DLD1 (cell line): Measurements from ENCODE around the gene MRC1.

Experiments used
- in situ Hi-C: cut with HindIII; loops from 2 replicates; pipeline ENCODE4 v1.10.0; 2017; ENCODE audit warnings: low sequenced_read_pairs

Gene MRC1

DNA sequence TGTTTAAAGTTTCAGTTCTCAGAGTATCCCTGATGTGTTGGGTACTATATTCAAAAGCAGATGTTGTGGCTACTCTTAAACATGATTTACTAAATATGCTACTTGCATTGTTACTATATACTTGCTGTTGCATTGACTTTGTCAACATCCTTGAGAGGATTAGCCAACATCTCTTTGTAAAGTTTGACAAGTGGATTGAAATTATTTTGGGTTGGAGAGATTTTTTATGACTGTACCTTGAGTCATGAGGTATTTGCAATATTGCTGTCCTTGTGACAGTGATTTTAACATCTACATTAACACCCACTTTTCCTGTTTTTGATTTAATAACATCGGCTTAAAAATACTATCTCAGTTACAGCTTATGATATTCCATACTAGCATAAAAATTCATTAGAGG is 31.9 kb downstream of the MRC1 start:
- in situ Hi-C loops, result loop anchor here (25.0 kb wide), 1 partner anchor 371 kb away; no protein-coding TSS in a partner anchor

DNA sequence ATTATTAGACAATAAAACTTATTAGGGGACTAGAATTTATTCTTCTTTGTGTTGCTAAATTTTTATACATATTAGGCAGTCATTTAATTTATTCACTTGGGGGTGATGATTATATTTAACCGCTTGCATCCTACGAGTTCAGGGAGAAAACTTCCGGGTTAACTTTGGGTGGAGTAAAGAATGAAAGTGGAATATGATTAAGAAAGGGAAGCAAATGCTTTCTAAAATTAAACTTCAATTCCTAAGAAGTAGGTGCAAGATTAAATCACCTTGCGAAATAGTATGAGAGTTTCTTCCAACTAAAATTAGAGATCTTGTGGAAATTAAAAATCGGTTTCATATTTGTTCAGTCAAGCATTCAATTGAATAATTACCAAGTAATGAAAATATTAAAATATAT is 33.5 kb downstream of the MRC1 start:
- in situ Hi-C loops, result loop anchor here (25.0 kb wide), 1 partner anchor 370 kb away; no protein-coding TSS in a partner anchor

DNA sequence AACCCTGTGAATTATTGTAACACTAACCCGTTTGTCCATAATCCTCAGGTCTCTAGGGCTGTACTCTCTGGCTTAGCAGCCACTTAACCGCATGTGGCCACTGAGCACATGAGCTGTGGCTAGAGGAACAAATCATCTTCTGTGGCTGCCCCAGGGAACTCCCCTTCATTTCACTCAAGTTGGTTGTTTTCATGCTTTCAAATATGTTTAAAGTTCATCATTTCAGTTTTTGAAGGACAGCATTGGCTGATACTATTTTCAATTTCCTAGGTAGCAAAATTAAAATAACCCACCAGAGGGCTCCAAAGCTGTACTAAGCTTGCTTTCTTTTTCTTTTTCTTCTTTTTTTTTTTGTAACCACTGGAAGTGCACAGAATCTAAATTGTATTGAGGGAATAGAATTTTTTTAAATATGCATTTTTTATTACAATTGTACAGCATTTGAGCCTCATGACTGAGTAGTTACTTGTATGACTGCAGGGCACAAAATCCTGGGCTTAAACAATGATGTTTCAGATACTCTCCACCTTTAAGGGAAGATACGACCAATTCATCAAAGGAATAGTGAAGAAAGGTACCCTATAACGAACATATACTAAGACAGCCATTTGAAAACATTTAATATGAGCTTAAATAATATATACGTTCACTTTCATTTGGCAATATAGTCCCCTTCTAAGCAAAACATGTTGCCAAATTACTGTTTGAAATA is 38.6 kb downstream of the MRC1 start:
- in situ Hi-C loops, result loop anchor here (25.0 kb wide), 1 partner anchor 365 kb away; no protein-coding TSS in a partner anchor

DNA sequence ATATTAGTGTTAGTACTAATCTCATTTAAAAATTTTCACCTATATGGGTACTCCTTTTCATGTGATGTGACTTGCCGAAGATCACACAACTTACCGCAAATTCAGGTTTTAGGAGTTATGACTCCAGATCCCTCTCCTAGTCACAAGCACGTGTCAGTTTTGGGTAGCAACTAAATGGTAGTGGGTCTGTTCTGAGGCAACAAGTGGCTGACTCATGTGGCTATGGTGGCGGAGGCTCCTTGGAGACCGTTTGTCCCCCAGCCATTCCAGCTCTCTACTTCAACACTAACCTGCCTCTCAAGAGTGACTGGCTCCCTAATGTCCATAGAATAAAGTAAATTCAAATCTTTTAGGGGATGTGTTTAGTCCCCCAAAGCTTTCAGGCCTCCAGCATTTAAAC is 39.5 kb downstream of the MRC1 start:
- in situ Hi-C loops, result loop anchor here (25.0 kb wide), 1 partner anchor 364 kb away; no protein-coding TSS in a partner anchor

DNA sequence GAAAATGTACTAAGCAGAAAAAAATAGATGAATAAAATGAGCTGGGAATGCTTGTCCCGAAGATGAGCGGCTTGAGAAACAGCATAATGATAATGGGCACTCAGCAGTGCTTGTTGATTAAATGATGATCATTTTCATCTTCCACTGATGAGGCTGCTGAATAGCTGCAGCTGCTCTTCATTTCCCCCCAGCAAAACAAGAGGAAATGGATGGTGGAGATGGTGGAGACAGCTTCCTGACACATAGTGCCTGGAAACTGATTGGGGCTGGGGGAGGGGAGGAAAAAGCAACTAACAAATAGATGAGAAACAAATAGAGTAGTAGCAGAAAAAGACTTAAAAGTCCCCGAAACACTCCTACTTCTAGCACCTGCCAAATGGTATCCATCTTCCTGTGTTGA is 41.4 kb downstream of the MRC1 start:
- in situ Hi-C loops, result no loop called here

DNA sequence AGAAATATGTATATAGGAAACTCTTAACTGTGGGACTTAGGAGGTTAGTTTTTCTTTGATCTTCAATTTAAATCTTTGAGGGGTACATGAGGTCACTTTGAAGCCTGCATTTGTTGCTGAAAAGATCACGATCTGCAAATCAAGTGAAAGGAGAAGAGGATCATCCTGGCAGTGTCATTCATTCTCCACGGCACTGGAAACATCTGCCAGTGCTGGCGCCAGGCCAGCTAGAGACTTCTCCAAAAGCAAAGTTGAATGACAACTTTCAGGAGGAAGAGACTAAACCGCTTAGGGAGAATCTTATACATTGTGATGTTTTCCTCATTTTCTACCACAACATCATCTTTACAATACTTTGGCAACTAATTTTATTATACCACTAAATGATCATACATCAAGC is 42.5 kb downstream of the MRC1 start:
- in situ Hi-C loops, result no loop called here

DNA sequence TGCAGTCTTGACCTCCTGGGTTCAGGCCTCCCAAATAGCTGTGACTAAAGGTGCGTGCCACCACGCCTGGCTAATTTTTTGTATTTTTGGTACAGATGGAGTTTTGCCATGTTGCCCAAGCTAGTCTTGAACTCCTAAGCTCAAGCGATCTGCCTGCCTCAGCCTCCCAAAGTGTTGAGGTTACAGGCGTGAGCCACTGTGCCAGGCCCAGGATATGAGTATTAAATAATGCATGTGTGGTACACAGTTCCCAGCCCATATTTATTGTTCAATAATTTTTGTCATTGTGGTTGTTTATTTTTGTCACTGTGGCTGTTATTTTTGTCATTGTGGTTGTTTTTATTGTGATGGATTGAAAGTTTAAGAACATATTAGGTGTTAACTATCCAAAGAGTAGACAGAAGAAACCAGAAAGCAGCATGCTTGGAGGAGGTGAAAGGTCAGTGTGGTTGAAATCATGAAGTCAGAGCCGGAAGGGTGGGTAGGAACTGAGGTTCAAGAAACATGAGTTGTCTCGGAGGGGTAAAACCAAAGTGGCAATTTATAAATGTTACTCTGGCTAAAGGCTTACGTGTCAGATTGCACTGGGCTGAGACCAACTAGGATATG is 45.0 kb downstream of the MRC1 start:
- in situ Hi-C loops, result no loop called here

DNA sequence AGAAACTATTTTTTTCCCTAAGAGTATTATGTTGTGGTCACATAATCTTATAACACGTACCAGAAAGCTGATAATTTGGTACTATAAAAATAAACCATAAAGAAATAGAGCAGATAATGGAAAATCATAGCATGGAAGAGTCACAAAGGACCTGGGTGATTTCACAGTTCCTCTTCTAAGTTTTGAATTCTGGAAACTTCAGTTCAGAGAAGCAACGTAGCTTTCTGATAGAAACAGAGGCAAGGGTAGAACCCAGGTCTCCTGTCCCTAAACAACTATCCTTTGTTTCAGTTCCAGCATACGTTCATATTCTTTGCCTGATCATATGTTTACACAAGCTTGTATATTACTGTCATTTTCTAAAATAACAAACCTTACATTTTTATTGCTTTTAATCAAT is 47.9 kb downstream of the MRC1 start:
- in situ Hi-C loops, result no loop called here

DNA sequence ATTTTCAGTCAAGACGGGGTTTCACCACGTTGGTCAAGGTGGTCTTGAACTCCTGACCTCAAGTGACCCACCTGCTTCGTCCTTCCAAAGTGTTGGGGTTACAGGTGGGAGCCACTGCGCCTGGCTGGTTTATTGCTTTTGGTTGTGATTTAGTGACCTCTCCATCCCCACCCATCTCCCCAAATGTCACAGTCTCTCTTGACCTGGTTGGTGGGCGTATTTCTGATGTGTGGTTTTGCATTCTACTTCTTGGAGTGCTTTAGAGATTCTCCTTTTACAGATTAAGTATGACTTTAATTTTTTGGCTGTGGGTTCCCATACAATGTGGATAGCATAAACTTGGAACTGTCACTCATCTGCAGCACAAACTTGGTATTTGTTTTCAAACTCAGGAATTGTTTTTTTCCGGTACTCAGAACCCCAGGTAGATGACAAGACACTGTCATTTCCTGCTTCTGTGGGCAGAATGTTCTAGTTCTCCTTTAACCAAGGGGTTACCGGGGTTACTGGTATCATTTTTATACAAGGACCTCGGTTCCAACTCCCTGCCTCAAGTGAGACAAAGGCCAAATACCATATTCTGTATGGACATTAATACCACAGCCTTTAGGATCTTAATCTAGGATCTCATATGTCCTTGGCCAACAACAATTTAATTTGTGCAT is 50.5 kb downstream of the MRC1 start:
- in situ Hi-C loops, result no loop called here

DNA sequence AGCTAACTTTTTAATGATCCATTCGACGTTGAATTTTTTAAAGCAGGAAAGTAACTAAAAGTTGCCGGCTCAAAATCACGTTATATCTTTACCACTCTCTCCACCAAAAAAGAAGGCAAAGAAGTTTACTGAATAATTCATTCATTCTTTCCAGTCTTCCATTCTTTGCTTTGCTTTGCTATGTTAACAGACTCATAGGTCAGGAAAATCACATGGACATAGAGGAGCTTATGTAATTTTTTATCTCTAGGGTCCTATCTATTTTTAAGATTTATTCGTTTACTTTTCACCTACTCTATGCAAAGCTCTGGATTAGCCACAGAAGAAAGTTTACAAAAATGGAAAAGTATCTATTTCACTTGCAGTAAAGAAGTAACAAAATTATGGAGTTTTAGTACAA is 52.6 kb downstream of the MRC1 start:
- in situ Hi-C loops, result no loop called here

DNA sequence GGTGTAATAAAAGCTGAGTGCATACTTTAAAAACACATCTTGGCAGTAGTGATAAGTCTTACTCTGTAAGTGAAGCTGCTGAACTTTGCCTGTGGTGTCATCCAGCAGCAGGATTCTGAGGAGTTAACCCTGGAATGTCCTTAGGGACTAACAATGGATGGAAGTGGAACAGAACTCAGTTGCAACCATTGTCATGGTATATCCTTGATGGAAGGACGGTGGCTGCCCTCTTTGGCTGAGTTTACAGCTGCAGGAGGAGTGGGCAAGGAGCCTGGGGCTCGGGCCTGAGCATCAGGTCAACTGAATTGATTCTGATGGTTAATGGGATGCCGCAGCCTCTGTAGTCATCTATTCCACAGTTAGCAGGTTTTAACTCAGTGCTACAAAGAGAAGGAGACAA is 56.2 kb downstream of the MRC1 start:
- in situ Hi-C loops, result no loop called here

DNA sequence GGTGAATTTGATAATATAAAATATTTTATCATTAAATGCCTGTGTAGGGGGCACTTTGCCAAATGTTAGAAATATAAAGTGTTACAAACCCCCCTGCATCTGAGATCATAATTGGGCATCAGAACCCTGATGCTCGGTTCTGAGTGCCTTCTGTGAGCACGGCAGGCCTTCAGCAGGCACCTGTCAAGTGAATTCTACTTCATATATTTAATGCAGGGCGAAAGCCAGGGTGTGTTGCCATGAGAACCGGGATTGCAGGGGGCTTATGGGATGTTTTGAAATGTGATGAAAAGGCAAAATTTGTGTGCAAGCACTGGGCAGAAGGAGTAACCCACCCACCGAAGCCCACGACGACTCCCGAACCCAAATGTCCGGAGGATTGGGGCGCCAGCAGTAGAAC is 57.2 kb downstream of the MRC1 start:
- in situ Hi-C loops, result no loop called here

DNA sequence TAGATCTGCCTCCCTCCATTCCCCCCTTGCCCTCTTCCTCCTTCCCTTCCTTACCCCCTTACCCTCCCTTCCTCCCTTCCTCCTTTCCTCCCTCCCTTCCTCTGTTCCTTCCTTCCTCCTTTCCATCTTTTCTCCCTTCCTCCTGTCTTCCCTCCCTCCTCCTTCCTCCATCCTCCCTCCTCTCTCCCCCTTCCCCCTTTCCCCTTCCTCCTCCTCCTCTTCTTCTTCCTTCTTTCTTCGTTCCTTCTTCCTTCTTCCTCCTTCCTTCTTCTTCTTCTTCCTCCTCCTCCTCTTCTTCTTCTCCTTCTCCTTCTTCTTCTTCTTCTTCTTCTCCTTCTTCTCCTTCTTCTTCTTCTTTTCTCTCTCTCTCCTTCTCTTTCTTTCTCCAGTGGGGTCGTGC is 57.9 kb downstream of the MRC1 start:
- in situ Hi-C loops, result no loop called here

DNA sequence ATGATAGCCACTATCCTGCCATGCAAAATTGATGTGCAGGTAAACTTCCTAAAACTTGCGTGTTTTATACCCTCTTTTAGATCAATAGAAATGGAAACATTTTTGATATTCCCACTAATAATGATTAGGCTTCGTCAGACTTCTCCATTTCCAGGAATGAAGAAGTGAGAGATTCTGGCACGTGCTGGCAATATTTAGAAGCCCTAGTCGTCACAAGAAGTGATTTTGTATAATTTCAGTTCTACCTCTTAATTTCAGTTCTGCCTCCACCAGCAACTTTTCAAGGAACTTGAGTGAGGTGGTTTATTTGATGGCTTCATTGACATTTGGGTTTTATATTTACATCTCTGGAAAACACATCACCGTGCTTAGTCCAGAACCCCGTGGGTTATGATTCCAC is 61.9 kb downstream of the MRC1 start:
- in situ Hi-C loops, result no loop called here

DNA sequence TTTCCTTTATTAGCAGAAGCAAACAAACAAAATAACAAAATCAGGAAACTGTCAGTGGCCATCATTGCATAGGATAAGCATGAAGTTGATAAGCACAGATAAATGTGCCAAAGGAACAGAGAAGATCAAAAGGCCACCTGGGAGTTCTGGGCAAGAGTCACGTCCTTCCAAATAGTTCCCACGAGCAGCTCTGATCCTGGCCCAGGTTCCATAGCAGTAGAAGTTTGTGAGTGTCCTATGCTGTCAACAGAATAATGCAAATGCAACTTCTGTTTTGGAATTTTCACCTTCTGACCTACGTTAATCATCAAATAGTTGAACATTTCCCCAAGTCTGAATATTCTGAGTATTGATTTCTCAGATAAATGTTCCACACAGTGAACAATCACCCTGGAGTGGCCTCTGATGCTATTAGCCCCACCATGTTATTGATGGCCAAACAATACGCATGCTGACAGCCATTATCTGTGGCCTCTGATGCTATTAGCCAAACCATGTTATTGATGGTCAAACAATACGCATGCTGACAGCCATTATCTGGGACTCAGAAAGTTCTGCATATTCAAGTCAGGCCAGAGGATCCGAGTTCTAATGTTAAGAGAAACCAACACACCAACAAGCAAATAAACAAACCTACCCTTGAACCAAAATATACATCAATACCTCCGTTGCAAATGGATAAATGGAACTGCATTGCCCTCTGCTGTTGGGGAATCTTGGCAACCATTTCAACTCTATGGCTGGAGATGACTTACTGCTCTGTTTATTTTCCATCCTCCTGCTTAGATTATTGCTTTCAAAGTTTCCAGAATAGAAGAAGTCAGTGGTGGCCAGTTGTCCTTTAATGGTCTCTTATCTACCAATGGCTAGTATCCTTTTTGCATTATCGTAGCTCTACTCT is 63.3 kb downstream of the MRC1 start:
- in situ Hi-C loops, result no loop called here

DNA sequence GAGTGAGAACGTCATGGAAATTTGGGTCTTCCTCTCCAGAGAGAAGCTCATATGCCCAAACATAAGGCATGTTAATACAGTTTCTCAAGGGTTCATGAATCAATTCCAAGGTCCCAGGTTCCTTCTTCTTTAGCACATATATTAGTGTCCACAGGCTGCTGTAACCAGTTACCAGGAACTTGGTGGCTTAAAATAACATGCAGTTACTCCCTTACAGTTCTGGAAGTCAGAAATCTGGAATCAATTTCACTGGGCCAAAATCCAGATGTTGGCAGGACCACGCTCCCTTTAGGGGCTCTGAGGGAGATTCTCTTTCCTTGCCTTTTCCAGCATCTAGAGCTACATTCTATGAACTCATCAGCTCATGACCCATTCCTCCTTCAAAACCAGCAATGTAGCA is 64.8 kb downstream of the MRC1 start:
- in situ Hi-C loops, result no loop called here

DNA sequence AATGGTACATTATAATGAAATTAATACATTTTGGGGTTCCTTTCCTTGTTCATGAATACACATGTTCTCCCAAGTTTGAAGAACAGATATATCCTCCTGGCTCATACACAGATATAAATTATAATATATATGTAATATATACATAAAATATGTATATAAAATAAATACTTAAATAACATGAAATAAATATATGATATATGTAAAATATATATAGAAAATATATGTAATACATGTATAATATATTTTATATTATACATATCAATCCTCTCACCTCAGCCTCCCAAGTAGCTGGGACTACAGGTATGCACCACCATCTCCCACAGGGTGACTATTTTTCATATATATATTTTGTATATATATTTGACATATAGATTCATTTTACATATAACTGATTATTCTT is 68.0 kb downstream of the MRC1 start:
- in situ Hi-C loops, result no loop called here

DNA sequence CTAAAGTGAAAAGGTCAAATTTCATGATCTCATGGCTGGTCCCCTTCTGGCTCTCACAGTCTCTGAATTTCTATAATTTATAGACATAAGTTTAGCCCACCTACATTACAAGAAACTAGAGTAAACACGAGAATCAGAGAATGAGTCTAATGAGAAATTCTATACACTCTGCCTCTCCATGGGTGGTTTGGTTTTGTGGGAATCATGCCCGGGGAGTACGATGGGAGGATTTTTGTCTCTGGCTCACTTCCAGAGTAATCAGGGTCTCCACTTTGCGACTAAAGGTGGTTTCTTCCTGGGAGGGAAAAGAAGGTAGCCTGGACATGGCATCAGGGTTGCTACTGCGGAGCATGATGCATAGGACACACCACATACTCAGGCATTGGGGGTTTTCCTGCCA is 69.7 kb downstream of the MRC1 start:
- in situ Hi-C loops, result no loop called here

DNA sequence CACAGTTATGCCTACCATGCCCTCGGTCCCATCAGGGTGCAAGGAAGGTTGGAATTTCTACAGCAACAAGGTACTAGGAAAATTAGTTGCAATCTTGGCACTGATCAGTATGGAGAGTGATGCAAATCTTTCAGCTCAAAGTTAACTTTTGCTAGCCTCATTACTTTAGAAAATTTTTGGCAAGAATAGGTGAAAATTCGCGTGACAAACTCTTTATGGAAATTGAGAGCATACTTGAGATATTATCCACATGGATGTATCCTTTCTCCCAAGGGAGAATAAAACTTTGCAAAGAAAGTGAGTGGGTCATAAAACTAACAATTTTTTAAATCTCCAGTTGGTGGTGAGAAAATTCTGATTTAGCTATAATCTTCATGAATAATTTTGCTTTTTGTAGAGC is 71.5 kb downstream of the MRC1 start:
- in situ Hi-C loops, result no loop called here

DNA sequence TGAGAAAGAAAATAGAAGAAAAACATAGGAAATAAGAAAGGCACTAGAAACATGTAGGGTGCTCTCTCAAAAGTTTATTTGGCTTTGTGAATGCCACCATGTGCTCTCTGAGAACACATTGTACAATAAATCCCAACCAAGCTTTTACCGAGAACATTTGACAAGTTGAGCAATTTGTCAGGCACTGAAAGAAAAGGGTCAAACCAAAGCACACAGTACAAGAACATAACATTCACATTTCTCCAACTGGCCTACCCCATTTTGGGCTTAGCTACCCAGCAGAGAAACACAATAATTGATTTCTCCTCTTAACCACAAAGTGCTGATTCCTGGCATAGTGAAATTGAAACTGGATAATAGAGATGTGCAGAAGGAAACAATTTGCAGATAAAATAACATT is 73.4 kb downstream of the MRC1 start:
- in situ Hi-C loops, result no loop called here

DNA sequence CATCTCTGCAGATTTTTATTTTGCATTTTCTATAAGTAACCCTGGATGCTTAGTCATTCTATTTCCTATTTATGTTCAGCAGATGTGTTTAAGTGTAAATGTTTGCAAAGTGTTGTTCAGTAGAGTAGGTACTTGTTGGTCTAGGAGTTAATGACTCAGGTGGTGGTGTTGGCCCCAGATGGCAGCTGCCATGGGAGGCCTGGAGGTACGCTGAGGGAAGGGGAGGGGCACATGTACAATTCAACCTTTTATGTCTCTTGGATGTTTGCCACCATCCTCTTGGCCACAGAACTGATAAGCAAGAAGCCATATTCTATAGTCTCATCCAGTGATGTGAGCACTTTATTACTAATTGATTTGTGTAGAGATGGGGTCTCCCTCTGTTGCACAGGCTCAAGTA is 74.5 kb downstream of the MRC1 start:
- in situ Hi-C loops, result no loop called here
